ENCODE measurements around the gene SH2D7. TPM values are rescaled to one million over a fixed set of nuclear protein-coding genes. Genes with fewer than 3 reads are reported as not detected.

Gene SH2D7
- total RNA-seq, 2 experiments from 2014 or later, result not detected

DNA sequence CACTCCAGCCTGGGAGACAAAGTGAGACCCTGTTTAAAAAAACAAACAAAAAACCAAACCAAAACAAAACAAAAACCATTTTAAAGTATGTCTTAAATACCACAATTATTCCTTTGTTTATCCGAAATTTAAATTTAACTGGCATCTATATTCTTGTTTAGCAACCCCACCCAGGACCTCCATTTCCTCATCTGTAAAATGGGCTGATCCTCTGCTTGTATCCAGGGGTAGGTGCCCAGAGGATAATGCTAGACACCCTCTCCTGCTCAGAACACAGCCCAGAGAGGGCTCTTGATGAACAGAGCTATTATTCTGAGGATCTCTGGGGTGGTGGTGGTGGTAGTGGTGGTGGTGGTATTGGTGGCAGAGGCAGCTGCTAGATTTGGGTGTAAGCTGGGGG, 9.8 kb downstream of the SH2D7 start:
- no peaks in the 10 kb centered on the region for H3K27me3 Mint-ChIP-seq
- intact Hi-C loops (cut with micrococcal nuclease), result no loop called here
- no peak for DNase-seq

DNA sequence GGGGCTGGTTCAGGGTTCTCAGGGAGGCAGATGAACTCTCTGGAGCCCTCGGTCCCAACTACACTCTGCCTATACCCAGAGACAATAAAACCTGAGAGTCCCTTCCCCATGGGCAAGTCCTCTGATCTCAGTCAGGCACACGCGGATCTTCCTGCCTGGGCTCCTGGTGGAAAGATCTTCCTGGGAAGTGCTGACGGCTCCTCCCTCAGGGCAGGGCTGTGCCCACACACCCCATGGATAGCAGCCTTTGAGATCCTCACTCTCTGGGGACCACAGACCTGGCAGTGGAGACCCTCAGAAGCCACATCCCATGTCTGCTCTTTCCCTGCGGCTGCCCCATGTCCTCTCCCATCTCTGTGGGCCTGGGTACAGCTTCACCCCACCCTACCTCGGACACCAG, 10.4 kb downstream of the SH2D7 start:
- DNase-seq, result peak; percentile 1
- Mint-ChIP-seq H3K4me3 (no peak overlapping the region), H3K27ac (peak overlapping the region; percentile 87), H3K36me3 (ENCODE audit: low read depth) (no peaks in the 10 kb centered on the region), H3K9me3 (no peaks in the 10 kb centered on the region), H3K27me3 (no peaks in the 10 kb centered on the region), H3K4me1 (ENCODE audit: low read depth) (peaks cover 47% of the 10 kb centered on the region)
- ChIA-PET POLR2A (interaction anchor here (0.7 to 1.7 kb wide), 4 partner anchors 9 to 92 kb away, joined by 3 to 9 read pairs (median 4); no protein-coding TSS in a partner anchor), CTCF (interaction anchor here (1.6 to 2.7 kb wide), 5 partner anchors 9 to 143 kb away, joined by 4 to 20 read pairs (median 8); no protein-coding TSS in a partner anchor)
- ATAC-seq, result no peak
- intact Hi-C loops (cut with micrococcal nuclease), result no loop called here
- TF ChIP-seq, protein P1, sequence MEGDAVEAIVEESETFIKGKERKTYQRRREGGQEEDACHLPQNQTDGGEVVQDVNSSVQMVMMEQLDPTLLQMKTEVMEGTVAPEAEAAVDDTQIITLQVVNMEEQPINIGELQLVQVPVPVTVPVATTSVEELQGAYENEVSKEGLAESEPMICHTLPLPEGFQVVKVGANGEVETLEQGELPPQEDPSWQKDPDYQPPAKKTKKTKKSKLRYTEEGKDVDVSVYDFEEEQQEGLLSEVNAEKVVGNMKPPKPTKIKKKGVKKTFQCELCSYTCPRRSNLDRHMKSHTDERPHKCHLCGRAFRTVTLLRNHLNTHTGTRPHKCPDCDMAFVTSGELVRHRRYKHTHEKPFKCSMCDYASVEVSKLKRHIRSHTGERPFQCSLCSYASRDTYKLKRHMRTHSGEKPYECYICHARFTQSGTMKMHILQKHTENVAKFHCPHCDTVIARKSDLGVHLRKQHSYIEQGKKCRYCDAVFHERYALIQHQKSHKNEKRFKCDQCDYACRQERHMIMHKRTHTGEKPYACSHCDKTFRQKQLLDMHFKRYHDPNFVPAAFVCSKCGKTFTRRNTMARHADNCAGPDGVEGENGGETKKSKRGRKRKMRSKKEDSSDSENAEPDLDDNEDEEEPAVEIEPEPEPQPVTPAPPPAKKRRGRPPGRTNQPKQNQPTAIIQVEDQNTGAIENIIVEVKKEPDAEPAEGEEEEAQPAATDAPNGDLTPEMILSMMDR (IDR thresholded peaks at IDR 0.05), result no peak

More for the DNA sequence above, 9.8 kb downstream of the SH2D7 start:
- Mint-ChIP-seq H3K36me3 (ENCODE audit: low read depth) (no peaks in the 10 kb centered on the region), H3K4me3 (no peak overlapping the region), H3K27ac (peak overlapping the region; percentile 87), H3K4me1 (ENCODE audit: low read depth) (peaks cover 45% of the 10 kb centered on the region), H3K9me3 (no peaks in the 10 kb centered on the region)
- CTCF ChIA-PET, result interaction anchor here (1.0 to 1.9 kb wide), 2 partner anchors 10 to 102 kb away, joined by 3 to 9 read pairs; no protein-coding TSS in a partner anchor
- TF ChIP-seq, protein P1 (IDR thresholded peaks at IDR 0.05), result no peak
- no peak for ATAC-seq
- POLR2A ChIA-PET, result interaction anchor here (1.7 kb wide), 1 partner anchor 10 kb away, joined by 4 read pairs; no protein-coding TSS in a partner anchor

DNA sequence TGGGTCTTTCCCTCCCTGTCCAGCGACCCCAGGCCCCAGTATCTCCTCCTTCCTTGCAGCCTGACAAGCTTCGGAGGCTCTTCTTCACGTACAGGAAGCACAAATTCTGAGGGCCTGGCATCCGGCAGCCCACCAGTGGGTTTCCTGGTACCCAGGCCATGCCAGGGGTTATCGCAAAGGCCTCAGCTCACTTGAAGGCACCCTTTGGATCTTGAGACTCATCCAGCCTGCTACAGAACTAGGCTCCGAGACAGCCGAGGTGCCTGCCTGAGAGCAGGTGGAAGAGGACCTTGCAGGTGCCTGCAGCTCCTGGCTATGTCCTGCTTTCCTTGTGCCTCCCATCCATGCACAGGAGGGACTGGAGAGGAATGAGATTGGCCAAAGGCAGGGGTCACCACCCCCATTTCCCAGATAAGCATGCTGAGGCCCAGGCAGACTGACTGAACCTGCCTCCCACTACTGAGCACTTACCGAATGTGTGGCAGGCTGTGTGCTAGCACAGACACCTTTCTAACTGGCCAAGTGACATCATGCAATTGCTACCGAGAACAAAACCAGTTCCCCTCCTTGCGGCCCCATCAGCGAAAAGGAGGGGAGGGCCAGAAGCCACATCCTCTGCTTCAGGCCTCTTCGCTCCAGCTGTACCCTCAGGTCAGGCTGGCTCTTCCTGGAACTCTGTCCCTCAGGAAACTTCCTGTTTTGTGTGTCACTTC, 11.2 kb downstream of the SH2D7 start:
- peak overlapping the region; percentile 87 for H3K27ac Mint-ChIP-seq
- no peaks in the 10 kb centered on the region for H3K9me3 Mint-ChIP-seq
- ChIA-PET CTCF (interaction anchor here (1.4 to 2.7 kb wide), 6 partner anchors 9 to 194 kb away, joined by 4 to 20 read pairs (median 7); no protein-coding TSS in a partner anchor), POLR2A (interaction anchor here (0.7 to 1.8 kb wide), 7 partner anchors 9 to 91 kb away, joined by 3 to 10 read pairs (median 3); partner anchors contain the start of gene TBC1D2B)
- DNase-seq (peak; percentile 88), ATAC-seq (peak; percentile 91)
- no peaks in the 10 kb centered on the region for H3K27me3 Mint-ChIP-seq
- intact Hi-C loops (cut with micrococcal nuclease), result no loop called here
- H3K4me1 Mint-ChIP-seq (ENCODE audit: low read depth), result peaks cover 49% of the 10 kb centered on the region
- TF ChIP-seq, protein P1 (IDR thresholded peaks at IDR 0.05), result no peak
- H3K4me3 Mint-ChIP-seq, result peak overlapping the region; percentile 40
- no peaks in the 10 kb centered on the region for H3K36me3 Mint-ChIP-seq (ENCODE audit: low read depth)

DNA sequence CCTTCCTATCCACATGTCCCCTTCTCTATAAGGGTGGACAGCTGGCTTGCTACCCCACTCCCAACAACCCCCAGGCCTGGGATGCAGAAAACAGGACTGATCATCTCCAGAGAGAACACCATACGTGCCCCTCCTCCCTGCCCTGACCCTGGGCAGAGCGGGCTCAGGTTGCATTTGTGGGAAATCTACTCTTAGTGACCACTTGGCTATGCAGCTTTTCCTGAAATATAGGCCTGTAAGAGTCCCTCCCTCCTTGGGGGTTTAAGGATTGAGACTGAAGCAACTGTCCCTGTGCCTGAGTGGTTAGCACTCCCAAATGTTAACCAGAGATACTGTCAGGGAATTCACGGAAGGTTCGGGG, 11.7 kb downstream of the SH2D7 start:
- Mint-ChIP-seq H3K9me3 (no peaks in the 10 kb centered on the region), H3K27me3 (no peaks in the 10 kb centered on the region), H3K36me3 (ENCODE audit: low read depth) (no peaks in the 10 kb centered on the region), H3K27ac (peak overlapping the region; percentile 87), H3K4me1 (ENCODE audit: low read depth) (peaks cover 49% of the 10 kb centered on the region), H3K4me3 (peak overlapping the region; percentile 40)
- ChIA-PET POLR2A (interaction anchor here (1.0 to 1.8 kb wide), 6 partner anchors 8 to 69 kb away, joined by 3 to 10 read pairs (median 4); partner anchors contain the start of gene TBC1D2B), CTCF (interaction anchor here (1.4 to 2.7 kb wide), 6 partner anchors 8 to 194 kb away, joined by 4 to 20 read pairs (median 7); no protein-coding TSS in a partner anchor)
- TF ChIP-seq, protein P1 (IDR thresholded peaks at IDR 0.05), result no peak
- no peak for DNase-seq
- intact Hi-C loops (cut with micrococcal nuclease), result no loop called here
- ATAC-seq, result peak; percentile 27
